HG03469 (cell line): ENCODE measurements around the gene ANKS1A.
"Not testable (repeated sequence)": the region's sequence is repeated elsewhere in the genome, so short reads cannot be mapped to it uniquely, and the experiment has no call there.

Experiments used
- ATAC-seq: cut with Tn5 transposase; IDR thresholded peaks from one replicate; pipeline ENCODE4 v1.9.1; 2021; ENCODE audit warnings: mild to moderate bottlenecking, moderate library complexity, moderate number of reproducible peaks; ENCODE audit not compliant: unreplicated experiment

The ANKS1A gene

GRCh38 chr6:35090734-35091133 is 201.7 kb downstream of the ANKS1A start:
- no peak for ATAC-seq

- no peak for ATAC-seq
Measured at GRCh38 chr6:35091346-35092083, 202.5 kb downstream of the ANKS1A start.

- no peak for ATAC-seq
Measured at GRCh38 chr6:35092362-35093117, 203.5 kb downstream of the ANKS1A start.

- ATAC-seq: no peak
Measured at GRCh38 chr6:35093118-35093445, 204.0 kb downstream of the ANKS1A start.

- no peak for ATAC-seq
Measured at GRCh38 chr6:35093783-35094182, 204.7 kb downstream of the ANKS1A start.

- ATAC-seq: no peak
Measured at GRCh38 chr6:35094183-35094582, 205.1 kb downstream of the ANKS1A start.

- ATAC-seq: no peak
Measured at GRCh38 chr6:35096129-35096862, 207.2 kb downstream of the ANKS1A start.

- no peak for ATAC-seq
Measured at GRCh38 chr6:35099116-35099515, 210.1 kb downstream of the ANKS1A start.

GRCh38 chr6:35105078-35105477 is 216.0 kb downstream of the ANKS1A start:
- no peak for ATAC-seq

GRCh38 chr6:35106061-35106460 is 217.0 kb downstream of the ANKS1A start:
- not testable (repeated sequence) for ATAC-seq

- ATAC-seq: not testable (repeated sequence)
Measured at GRCh38 chr6:35107208-35107607, 218.2 kb downstream of the ANKS1A start.

- not testable (repeated sequence) for ATAC-seq
Measured at GRCh38 chr6:35107761-35108160, 218.7 kb downstream of the ANKS1A start.

GRCh38 chr6:35108309-35108885 is 219.3 kb downstream of the ANKS1A start:
- no peak for ATAC-seq

GRCh38 chr6:35120746-35121145 is 231.7 kb downstream of the ANKS1A start:
- ATAC-seq: no peak

GRCh38 chr6:35124356-35124755 is 235.3 kb downstream of the ANKS1A start:
- ATAC-seq: no peak

- ATAC-seq: no peak
Measured at GRCh38 chr6:35128042-35128441, 239.0 kb downstream of the ANKS1A start.

GRCh38 chr6:35128496-35128895 is 239.4 kb downstream of the ANKS1A start:
- ATAC-seq: no peak

GRCh38 chr6:35136185-35136584 is 247.1 kb downstream of the ANKS1A start:
- ATAC-seq: no peak

GRCh38 chr6:35138191-35138590 is 249.1 kb downstream of the ANKS1A start:
- not testable (repeated sequence) for ATAC-seq

GRCh38 chr6:35139470-35139869 is 250.4 kb downstream of the ANKS1A start:
- no peak for ATAC-seq

- no peak for ATAC-seq
Measured at GRCh38 chr6:35139924-35140638, 251.0 kb downstream of the ANKS1A start.
